ENCODE data around the gene MCMBP. TPM values are rescaled to one million over a fixed set of nuclear protein-coding genes. Genes with fewer than 3 reads are reported as not detected.

Gene MCMBP
- total and polyA plus RNA-seq, 2 donors (not counting 1 experiment from before 2014, with no cell fraction given), result 27.1 to 36.0 TPM

DNA sequence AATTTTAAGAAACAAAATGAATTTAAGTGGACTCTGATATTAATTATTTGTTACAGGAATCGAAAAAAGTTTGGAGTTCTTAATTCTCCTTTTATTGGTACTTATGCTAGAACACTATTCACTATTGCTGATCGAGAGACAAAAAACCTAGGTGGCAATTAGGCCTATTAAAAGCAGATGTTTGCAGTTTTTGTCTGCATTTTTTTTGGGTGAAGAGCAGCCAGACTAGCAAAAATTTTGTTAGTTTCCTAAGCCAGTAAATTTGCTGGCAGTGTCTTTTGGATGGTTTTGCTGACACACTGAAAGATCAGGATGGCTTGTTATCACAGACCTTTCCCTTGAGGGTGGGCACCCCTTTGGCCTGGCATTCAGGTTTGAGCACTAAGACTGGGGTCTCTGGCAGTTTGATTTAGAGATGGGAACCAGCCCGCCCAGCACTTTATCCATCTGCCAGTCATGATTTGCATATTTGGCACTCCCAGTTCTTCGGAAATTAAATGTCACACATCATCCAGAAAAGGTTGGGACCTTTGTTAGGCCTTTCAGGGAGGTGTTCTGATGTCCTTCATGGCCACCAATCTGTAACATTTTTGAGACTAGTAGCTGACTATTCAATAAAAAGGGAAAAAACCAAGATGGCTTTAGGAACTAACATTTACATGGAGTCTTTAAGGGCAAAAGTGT, 89.5 kb downstream of the MCMBP start:
- H3K27me3 Mint-ChIP-seq, result no peaks in the 10 kb centered on the region
- DNase-seq (no peak), ATAC-seq (ENCODE audit: low read depth) (no peak)
- peak overlapping the region; percentile 67 for H3K27ac Mint-ChIP-seq
- Histone ChIP-seq H3K4me2 (replicated peaks; ENCODE audit: low read depth, low read length, poor library complexity, severe bottlenecking) (peak overlapping the region; percentile 56), H3K27me3 (replicated peaks in 1 of 4; ENCODE audit: control extremely low read depth in 1 of 4, control insufficient read depth in 3 of 4, insufficient read depth in 4 of 4, low read length in 3 of 4) (no peaks in the 10 kb centered on the region), H2AFZ (ENCODE audit: insufficient read depth, low read depth, low read length, poor library complexity, severe bottlenecking) (peak overlapping the region; percentile 12), H3K79me2 (ENCODE audit: control insufficient read depth, insufficient read depth, low read length) (peaks cover 34% of the 10 kb centered on the region), H3K36me3 (replicated peaks in 1 of 2; ENCODE audit: control extremely low read depth in 1 of 2, control insufficient read depth in 1 of 2, extremely low read depth in 1 of 2, insufficient read depth in 2 of 2, low read length in 1 of 2) (peaks cover 0 to 11% of the 10 kb centered on the region in 2 experiments), H3K4me1 (ENCODE audit: control insufficient read depth in 2 of 2, insufficient read depth in 2 of 2, low read length in 2 of 2) (peaks cover 34 to 50% of the 10 kb centered on the region in 2 donors), H3K9ac (ENCODE audit: low read length) (peak overlapping the region; percentile 40), H3K27ac (ENCODE audit: low read length in 2 of 2) (peak overlapping the region; percentile 9 to 82), H4K20me1 (ENCODE audit: control insufficient read depth, insufficient read depth, low read length, poor library complexity, severe bottlenecking) (no peaks in the 10 kb centered on the region), H3K4me3 (ENCODE audit: control extremely low read depth in 1 of 5, extremely low read depth in 1 of 5, insufficient read depth in 1 of 5, low read depth in 2 of 5, low read length in 4 of 5) (peak overlapping the region in 2 of 5 experiments; percentile 34), H3K9me3 (ENCODE audit: control extremely low read depth in 1 of 3, control insufficient read depth in 2 of 3, insufficient read depth in 1 of 3, low read length in 2 of 3) (peaks cover 0 to 3% (median 3%) of the 10 kb centered on the region in 3 donors)
- peaks cover 60% of the 10 kb centered on the region for H3K4me1 Mint-ChIP-seq
- peak overlapping the region; percentile 79 for H3K4me3 Mint-ChIP-seq
- intact Hi-C loops (cut with micrococcal nuclease), result no loop called here
- CTCF ChIA-PET, result interaction anchor here (1.1 to 1.8 kb wide), 5 partner anchors 32 to 103 kb away, joined by 3 to 8 read pairs (median 3); no protein-coding TSS in a partner anchor
- WGBS (ENCODE audit: insufficient coverage), result no CpG with 5 or more reads among the region's 4 CpGs
- no peaks in the 10 kb centered on the region for H3K9me3 Mint-ChIP-seq (ENCODE audit: insufficient read depth)
- no peak for TF ChIP-seq EZH2 (IDR thresholded peaks at IDR 0.05; ENCODE audit: borderline replicate concordance, insufficient read depth, low read depth, low read length, poor library complexity, severe bottlenecking)
- TF ChIP-seq, protein P1, sequence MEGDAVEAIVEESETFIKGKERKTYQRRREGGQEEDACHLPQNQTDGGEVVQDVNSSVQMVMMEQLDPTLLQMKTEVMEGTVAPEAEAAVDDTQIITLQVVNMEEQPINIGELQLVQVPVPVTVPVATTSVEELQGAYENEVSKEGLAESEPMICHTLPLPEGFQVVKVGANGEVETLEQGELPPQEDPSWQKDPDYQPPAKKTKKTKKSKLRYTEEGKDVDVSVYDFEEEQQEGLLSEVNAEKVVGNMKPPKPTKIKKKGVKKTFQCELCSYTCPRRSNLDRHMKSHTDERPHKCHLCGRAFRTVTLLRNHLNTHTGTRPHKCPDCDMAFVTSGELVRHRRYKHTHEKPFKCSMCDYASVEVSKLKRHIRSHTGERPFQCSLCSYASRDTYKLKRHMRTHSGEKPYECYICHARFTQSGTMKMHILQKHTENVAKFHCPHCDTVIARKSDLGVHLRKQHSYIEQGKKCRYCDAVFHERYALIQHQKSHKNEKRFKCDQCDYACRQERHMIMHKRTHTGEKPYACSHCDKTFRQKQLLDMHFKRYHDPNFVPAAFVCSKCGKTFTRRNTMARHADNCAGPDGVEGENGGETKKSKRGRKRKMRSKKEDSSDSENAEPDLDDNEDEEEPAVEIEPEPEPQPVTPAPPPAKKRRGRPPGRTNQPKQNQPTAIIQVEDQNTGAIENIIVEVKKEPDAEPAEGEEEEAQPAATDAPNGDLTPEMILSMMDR (IDR thresholded peaks at IDR 0.05), result no peak
- POLR2A ChIA-PET, result no interaction called here

DNA sequence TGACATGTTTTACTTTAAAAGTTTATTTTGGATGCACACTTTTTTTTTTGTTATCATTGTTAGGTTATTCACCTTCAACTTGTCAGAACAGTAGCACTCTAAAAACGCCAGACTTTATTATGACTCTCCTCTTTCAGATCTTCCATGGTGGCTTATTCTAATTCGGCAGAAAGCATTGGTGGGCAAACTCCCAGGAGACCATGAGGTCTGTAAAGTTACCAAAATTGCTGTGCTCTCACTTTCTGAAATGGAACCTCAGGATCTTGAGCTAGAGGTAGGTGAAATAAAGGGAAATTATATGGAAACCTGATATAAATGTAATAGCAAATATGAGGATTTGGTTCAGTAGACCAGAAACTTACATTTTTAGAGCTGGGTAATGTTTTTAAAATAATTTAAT, 91.1 kb downstream of the MCMBP start:
- Histone ChIP-seq H3K79me2 (ENCODE audit: control insufficient read depth, insufficient read depth, low read length) (peaks cover 33% of the 10 kb centered on the region), H3K27ac (ENCODE audit: low read length in 2 of 2) (no peak overlapping the region), H3K9me3 (ENCODE audit: control extremely low read depth in 1 of 3, control insufficient read depth in 2 of 3, insufficient read depth in 1 of 3, low read length in 2 of 3) (peaks cover 0 to 3% (median 3%) of the 10 kb centered on the region in 3 donors), H2AFZ (ENCODE audit: insufficient read depth, low read depth, low read length, poor library complexity, severe bottlenecking) (no peak overlapping the region), H3K4me2 (replicated peaks; ENCODE audit: low read depth, low read length, poor library complexity, severe bottlenecking) (no peak overlapping the region), H3K36me3 (replicated peaks in 1 of 2; ENCODE audit: control extremely low read depth in 1 of 2, control insufficient read depth in 1 of 2, extremely low read depth in 1 of 2, insufficient read depth in 2 of 2, low read length in 1 of 2) (peaks cover 0 to 8% of the 10 kb centered on the region in 2 experiments), H4K20me1 (ENCODE audit: control insufficient read depth, insufficient read depth, low read length, poor library complexity, severe bottlenecking) (no peaks in the 10 kb centered on the region), H3K9ac (ENCODE audit: low read length) (no peak overlapping the region), H3K4me1 (ENCODE audit: control insufficient read depth in 2 of 2, insufficient read depth in 2 of 2, low read length in 2 of 2) (peaks cover 34 to 45% of the 10 kb centered on the region in 2 donors), H3K4me3 (ENCODE audit: control extremely low read depth in 1 of 5, extremely low read depth in 1 of 5, insufficient read depth in 1 of 5, low read depth in 2 of 5, low read length in 4 of 5) (no peak overlapping the region), H3K27me3 (replicated peaks in 1 of 4; ENCODE audit: control extremely low read depth in 1 of 4, control insufficient read depth in 3 of 4, insufficient read depth in 4 of 4, low read length in 3 of 4) (no peaks in the 10 kb centered on the region)
- H3K9me3 Mint-ChIP-seq (ENCODE audit: insufficient read depth), result no peaks in the 10 kb centered on the region
- intact Hi-C loops (cut with micrococcal nuclease), result no loop called here
- CTCF ChIA-PET, result interaction anchor here (0.7 kb wide), 2 partner anchors 28 to 95 kb away, joined by 3 read pairs; no protein-coding TSS in a partner anchor
- POLR2A ChIA-PET, result no interaction called here
- no peak for DNase-seq
- peaks cover 51% of the 10 kb centered on the region for H3K4me1 Mint-ChIP-seq
- no peak overlapping the region for H3K4me3 Mint-ChIP-seq
- no peak overlapping the region for H3K27ac Mint-ChIP-seq
- TF ChIP-seq EZH2 (IDR thresholded peaks at IDR 0.05; ENCODE audit: borderline replicate concordance, insufficient read depth, low read depth, low read length, poor library complexity, severe bottlenecking), result no peak
- TF ChIP-seq, protein P1 (IDR thresholded peaks at IDR 0.05), result no peak
- no peak for ATAC-seq (ENCODE audit: low read depth)
- no CpG with 5 or more reads among the region's 2 CpGs for WGBS (ENCODE audit: insufficient coverage)
- no peaks in the 10 kb centered on the region for H3K27me3 Mint-ChIP-seq

Measured in B cell (primary cell).